Measurements from ENCODE around the gene MOB3B.
"Not testable (repeated sequence)": the region's sequence is repeated elsewhere in the genome, so short reads cannot be mapped to it uniquely, and the experiment has no call there.

MOB3B gene

DNA sequence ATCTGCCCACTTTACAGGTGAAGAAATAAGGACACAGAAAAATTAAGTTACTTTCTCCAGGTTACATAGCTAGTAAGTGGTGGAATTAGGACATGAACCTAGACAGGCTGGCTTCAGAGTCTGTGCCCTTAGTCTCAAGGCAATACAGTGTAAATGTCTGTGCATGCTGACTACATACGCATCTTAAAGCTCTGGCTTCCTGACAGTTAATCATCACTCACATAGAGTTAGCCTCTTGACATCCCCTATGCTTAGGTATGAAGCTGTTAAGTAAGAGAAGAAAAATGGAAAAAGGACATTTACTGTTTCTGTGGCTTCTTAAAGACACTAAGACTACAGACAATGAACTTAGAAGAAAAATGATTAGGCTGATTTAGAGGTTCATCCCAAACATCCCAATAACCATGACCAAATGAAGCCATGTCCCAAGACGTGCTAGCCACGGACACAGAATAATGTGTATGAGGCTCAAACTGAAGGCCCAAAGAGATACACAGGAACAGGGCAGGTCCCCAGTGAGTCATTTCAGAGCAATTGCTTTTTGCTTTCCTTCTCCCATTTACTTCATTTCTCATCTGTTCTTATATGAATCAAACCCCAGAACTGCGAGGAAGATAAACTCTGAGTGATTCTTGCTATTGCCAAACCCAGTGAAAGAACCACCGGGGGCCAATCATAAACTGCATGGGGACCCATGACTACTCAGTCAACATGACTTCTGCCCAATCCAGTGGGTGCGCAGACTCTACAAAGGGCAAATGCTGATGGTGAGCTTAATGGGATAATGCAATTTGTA lies 105.5 kb downstream of the MOB3B start:
- TF ChIP-seq, protein P1, sequence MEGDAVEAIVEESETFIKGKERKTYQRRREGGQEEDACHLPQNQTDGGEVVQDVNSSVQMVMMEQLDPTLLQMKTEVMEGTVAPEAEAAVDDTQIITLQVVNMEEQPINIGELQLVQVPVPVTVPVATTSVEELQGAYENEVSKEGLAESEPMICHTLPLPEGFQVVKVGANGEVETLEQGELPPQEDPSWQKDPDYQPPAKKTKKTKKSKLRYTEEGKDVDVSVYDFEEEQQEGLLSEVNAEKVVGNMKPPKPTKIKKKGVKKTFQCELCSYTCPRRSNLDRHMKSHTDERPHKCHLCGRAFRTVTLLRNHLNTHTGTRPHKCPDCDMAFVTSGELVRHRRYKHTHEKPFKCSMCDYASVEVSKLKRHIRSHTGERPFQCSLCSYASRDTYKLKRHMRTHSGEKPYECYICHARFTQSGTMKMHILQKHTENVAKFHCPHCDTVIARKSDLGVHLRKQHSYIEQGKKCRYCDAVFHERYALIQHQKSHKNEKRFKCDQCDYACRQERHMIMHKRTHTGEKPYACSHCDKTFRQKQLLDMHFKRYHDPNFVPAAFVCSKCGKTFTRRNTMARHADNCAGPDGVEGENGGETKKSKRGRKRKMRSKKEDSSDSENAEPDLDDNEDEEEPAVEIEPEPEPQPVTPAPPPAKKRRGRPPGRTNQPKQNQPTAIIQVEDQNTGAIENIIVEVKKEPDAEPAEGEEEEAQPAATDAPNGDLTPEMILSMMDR (IDR thresholded peaks at IDR 0.05; ENCODE audit: low read depth, low read length), result no peak
- no peak overlapping the region for H3K4me3 ChIP-seq (ENCODE audit: low read depth, low read length)

DNA sequence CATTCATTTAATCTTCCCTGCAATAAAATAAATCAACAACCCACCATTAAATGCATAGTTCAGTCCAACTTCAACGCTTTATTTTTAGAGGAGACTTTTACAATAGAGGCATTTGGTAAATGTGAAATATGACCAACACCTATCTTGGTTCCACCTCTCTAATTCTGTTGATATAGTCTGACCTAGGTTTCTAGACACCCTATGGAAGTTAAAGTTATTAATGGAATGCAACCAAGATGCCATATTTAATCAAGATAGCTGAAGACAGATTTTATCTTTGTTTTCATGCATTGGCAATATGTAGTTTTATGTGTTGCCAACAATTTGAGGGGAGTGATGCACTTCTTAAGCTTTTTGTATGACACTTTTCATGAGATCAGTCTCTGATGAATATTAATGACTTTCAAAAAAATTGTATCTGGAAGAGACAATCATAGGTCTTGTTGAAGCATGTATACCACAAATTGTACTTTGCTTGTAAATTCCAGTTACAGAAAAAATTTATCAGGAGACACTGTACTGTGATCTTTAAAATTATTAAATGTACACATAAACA lies 107.3 kb downstream of the MOB3B start:
- TF ChIP-seq, protein P1 (IDR thresholded peaks at IDR 0.05; ENCODE audit: low read depth, low read length), result no peak
- no peak overlapping the region for H3K4me3 ChIP-seq (ENCODE audit: low read depth, low read length)

DNA sequence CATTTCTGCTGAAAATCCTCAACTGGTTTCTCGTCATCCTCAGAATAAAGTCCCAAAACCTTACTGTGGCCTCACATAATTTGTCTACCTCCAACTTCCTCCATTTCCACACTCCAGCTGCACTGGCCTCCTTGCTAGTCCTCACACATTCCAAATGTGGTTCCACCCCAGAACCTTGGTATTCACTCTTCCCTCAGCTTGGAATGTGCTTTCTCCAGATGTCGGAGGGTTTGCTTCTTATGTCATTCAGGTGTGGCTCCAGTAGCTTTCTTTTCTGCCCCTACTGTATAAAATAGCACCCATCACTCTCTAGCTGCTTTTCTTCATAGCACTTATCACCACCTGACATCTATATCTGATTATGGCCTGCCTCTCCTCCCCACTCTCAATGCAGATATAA lies 108.0 kb downstream of the MOB3B start:
- TF ChIP-seq, protein P1 (IDR thresholded peaks at IDR 0.05; ENCODE audit: low read depth, low read length), result no peak
- H3K4me3 ChIP-seq (ENCODE audit: low read depth, low read length), result no peak overlapping the region

DNA sequence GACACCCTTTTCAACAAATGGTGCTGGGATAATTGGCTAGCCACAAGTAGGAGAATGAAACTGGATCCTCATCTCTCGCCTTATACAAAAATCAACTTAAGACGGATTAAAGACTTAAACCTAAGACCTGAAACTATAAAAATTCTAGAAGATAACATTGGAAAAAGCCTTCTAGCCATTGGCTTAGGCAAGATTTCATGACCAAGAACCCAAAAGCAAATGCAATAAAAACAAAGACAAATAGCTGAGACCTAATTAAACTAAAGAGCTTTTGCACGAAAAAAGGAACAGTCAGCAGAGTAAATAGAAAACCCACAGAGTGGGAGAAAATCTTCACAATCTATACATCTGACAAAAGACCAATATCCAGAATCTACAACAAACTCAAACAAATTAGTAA lies 110.1 kb downstream of the MOB3B start:
- H3K4me3 ChIP-seq (ENCODE audit: low read depth, low read length), result not testable (repeated sequence)

DNA sequence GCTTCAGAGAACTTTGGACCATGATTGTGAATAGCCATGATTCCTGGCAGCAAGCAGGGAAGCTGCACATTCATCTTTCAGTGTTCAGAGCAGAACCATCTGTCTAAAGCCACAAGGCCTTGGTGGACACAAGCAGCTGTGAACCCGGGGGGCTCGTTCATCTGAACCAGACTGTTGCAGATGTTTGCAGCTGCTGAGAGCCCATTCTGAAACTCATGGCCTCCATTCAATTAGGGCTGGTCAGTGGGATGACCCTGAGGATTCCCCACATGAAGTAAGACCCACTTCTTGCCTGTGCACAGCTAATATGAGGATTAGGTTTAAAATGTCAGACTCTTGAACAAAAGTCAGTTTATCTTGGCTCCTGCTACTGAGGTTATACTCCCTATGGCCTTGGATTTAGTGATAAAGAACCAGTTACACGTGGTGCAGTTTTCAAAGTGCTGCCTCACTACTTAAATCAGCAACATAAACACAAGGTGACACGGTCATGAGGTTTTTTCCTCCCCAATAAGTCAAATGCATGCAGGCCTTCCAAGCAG lies 115.3 kb downstream of the MOB3B start:
- TF ChIP-seq, protein P1 (IDR thresholded peaks at IDR 0.05; ENCODE audit: low read depth, low read length), result no peak
- no peak overlapping the region for H3K4me3 ChIP-seq (ENCODE audit: low read depth, low read length)

DNA sequence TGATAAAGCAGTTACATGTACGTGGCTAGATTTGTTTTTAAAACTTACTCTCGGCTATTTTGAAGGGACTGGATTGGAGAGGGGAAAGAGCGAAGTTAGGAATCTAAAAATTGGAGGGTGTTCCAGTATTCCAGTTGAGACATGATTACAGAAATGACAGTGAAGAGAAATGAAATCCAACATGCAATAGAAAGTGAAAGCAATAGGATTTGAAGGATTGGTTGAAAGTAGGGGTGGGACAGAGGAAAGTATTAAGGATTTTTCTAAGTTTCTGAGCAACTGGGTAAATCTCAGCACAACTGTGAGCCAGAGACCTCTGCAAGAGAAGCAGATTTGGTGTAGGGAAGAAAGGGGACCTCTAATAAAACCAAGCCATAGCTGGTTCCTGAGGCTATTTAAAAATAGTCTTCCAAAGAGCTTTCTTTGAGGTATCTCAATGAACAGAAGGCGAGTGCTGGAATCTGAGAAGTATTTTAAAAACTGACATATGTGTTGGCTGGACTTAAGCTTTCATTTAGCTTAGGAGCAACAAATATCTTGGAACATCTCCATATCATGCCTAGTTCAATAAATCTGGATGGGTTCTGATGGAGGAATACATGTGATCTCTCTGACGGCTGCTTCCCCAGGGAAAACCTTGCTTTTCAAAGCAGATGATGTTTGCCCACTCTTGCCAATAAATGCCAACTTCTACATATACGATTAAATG lies 115.9 kb downstream of the MOB3B start:
- TF ChIP-seq, protein P1 (IDR thresholded peaks at IDR 0.05; ENCODE audit: low read depth, low read length), result no peak
- H3K4me3 ChIP-seq (ENCODE audit: low read depth, low read length), result peak overlapping the region; percentile 36

DNA sequence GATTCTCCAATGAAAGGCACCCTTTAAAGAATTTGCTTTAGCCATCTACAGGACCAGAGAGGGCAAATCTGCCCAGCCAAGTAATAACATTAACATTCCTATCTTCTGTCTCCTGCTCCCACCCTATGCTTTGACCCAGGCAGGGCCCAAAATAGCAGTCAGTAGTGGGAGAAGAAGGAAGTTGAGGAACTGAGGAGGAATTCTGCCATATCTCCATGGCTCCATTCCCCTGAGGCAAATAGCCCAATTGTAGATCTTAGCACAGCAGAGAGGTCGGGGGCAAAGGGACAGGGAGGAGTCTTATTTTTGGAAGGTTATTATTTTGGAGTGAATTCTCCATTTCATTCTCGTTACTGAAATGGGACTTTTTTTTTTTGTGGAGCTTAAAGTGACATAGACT lies 116.7 kb downstream of the MOB3B start:
- TF ChIP-seq, protein P1 (IDR thresholded peaks at IDR 0.05; ENCODE audit: low read depth, low read length), result no peak
- peak overlapping the region; percentile 36 for H3K4me3 ChIP-seq (ENCODE audit: low read depth, low read length)

All from WI38 (cell line).